ENCODE data around the gene ZSWIM8.
"Not testable (repeated sequence)": the region's sequence is repeated elsewhere in the genome, so short reads cannot be mapped to it uniquely, and the experiment has no call there.

ZSWIM8 gene

GRCh38 chr10:73824146-73824725 lies 38.8 kb downstream of the ZSWIM8 start:
- H3K36me3 ChIP-seq (ENCODE audit: control insufficient read depth, insufficient read depth, low read length), result peaks cover 62% of the 10 kb centered on the region
- no peaks in the 10 kb centered on the region for H3K4me1 ChIP-seq (ENCODE audit: control insufficient read depth, insufficient read depth, low read length, poor library complexity, severe bottlenecking)
- no peak overlapping the region for H3K27ac ChIP-seq (ENCODE audit: insufficient read depth, low read length, poor library complexity, severe bottlenecking)
- H3K4me3 ChIP-seq (ENCODE audit: insufficient read depth, low read depth, low read length, poor library complexity, severe bottlenecking), result no peak overlapping the region
- no peak for DNase-seq
- no peaks in the 10 kb centered on the region for H3K27me3 ChIP-seq (replicated peaks; ENCODE audit: control insufficient read depth, insufficient read depth, low read length, poor library complexity, severe bottlenecking)
- H3K9me3 ChIP-seq (ENCODE audit: control insufficient read depth, low read length), result no peaks in the 10 kb centered on the region

GRCh38 chr10:73827346-73828089 lies 42.1 kb downstream of the ZSWIM8 start:
- no peaks in the 10 kb centered on the region for H3K4me1 ChIP-seq (ENCODE audit: control insufficient read depth, insufficient read depth, low read length, poor library complexity, severe bottlenecking)
- H3K27me3 ChIP-seq (replicated peaks; ENCODE audit: control insufficient read depth, insufficient read depth, low read length, poor library complexity, severe bottlenecking), result no peaks in the 10 kb centered on the region
- H3K9me3 ChIP-seq (ENCODE audit: control insufficient read depth, low read length), result no peaks in the 10 kb centered on the region
- DNase-seq, result no peak
- H3K36me3 ChIP-seq (ENCODE audit: control insufficient read depth, insufficient read depth, low read length), result peaks cover 40% of the 10 kb centered on the region
- no peak overlapping the region for H3K27ac ChIP-seq (ENCODE audit: insufficient read depth, low read length, poor library complexity, severe bottlenecking)
- H3K4me3 ChIP-seq (ENCODE audit: insufficient read depth, low read depth, low read length, poor library complexity, severe bottlenecking), result no peak overlapping the region

GRCh38 chr10:73828161-73828560 lies 42.8 kb downstream of the ZSWIM8 start:
- no peaks in the 10 kb centered on the region for H3K4me1 ChIP-seq (ENCODE audit: control insufficient read depth, insufficient read depth, low read length, poor library complexity, severe bottlenecking)
- peaks cover 40% of the 10 kb centered on the region for H3K36me3 ChIP-seq (ENCODE audit: control insufficient read depth, insufficient read depth, low read length)
- no peak for DNase-seq
- no peaks in the 10 kb centered on the region for H3K27me3 ChIP-seq (replicated peaks; ENCODE audit: control insufficient read depth, insufficient read depth, low read length, poor library complexity, severe bottlenecking)
- H3K27ac ChIP-seq (ENCODE audit: insufficient read depth, low read length, poor library complexity, severe bottlenecking), result no peak overlapping the region
- no peak overlapping the region for H3K4me3 ChIP-seq (ENCODE audit: insufficient read depth, low read depth, low read length, poor library complexity, severe bottlenecking)
- H3K9me3 ChIP-seq (ENCODE audit: control insufficient read depth, low read length), result no peaks in the 10 kb centered on the region

- not testable (repeated sequence) for H3K27ac ChIP-seq (ENCODE audit: insufficient read depth, low read length, poor library complexity, severe bottlenecking); H3K9me3 ChIP-seq (ENCODE audit: control insufficient read depth, low read length); H3K27me3 ChIP-seq (replicated peaks; ENCODE audit: control insufficient read depth, insufficient read depth, low read length, poor library complexity, severe bottlenecking); H3K4me1 ChIP-seq (ENCODE audit: control insufficient read depth, insufficient read depth, low read length, poor library complexity, severe bottlenecking); H3K4me3 ChIP-seq (ENCODE audit: insufficient read depth, low read depth, low read length, poor library complexity, severe bottlenecking); DNase-seq
- peaks cover 33% of the 10 kb centered on the region for H3K36me3 ChIP-seq (ENCODE audit: control insufficient read depth, insufficient read depth, low read length)
Measured at GRCh38 chr10:73829090-73829489, 43.7 kb downstream of the ZSWIM8 start.

GRCh38 chr10:73836427-73836980 lies 51.1 kb downstream of the ZSWIM8 start:
- Histone ChIP-seq H3K4me1 (ENCODE audit: control insufficient read depth, insufficient read depth, low read length, poor library complexity, severe bottlenecking) (no peaks in the 10 kb centered on the region), H3K9me3 (ENCODE audit: control insufficient read depth, low read length) (no peaks in the 10 kb centered on the region), H3K27ac (ENCODE audit: insufficient read depth, low read length, poor library complexity, severe bottlenecking) (no peak overlapping the region), H3K4me3 (ENCODE audit: insufficient read depth, low read depth, low read length, poor library complexity, severe bottlenecking) (no peak overlapping the region), H3K36me3 (ENCODE audit: control insufficient read depth, insufficient read depth, low read length) (peaks cover 59% of the 10 kb centered on the region), H3K27me3 (replicated peaks; ENCODE audit: control insufficient read depth, insufficient read depth, low read length, poor library complexity, severe bottlenecking) (no peaks in the 10 kb centered on the region)
- DNase-seq, result no peak

- Histone ChIP-seq H3K9me3 (ENCODE audit: control insufficient read depth, low read length) (no peaks in the 10 kb centered on the region), H3K27ac (ENCODE audit: insufficient read depth, low read length, poor library complexity, severe bottlenecking) (peak overlapping the region; percentile 4), H3K4me1 (ENCODE audit: control insufficient read depth, insufficient read depth, low read length, poor library complexity, severe bottlenecking) (no peaks in the 10 kb centered on the region), H3K27me3 (replicated peaks; ENCODE audit: control insufficient read depth, insufficient read depth, low read length, poor library complexity, severe bottlenecking) (no peaks in the 10 kb centered on the region), H3K4me3 (ENCODE audit: insufficient read depth, low read depth, low read length, poor library complexity, severe bottlenecking) (no peak overlapping the region), H3K36me3 (ENCODE audit: control insufficient read depth, insufficient read depth, low read length) (peaks cover 65% of the 10 kb centered on the region)
- no peak for DNase-seq
Measured at GRCh38 chr10:73837072-73837471, 51.7 kb downstream of the ZSWIM8 start.

GRCh38 chr10:73838008-73838567 lies 52.7 kb downstream of the ZSWIM8 start:
- no peaks in the 10 kb centered on the region for H3K4me1 ChIP-seq (ENCODE audit: control insufficient read depth, insufficient read depth, low read length, poor library complexity, severe bottlenecking)
- peaks cover 75% of the 10 kb centered on the region for H3K36me3 ChIP-seq (ENCODE audit: control insufficient read depth, insufficient read depth, low read length)

GRCh38 chr10:73838827-73839226 lies 53.4 kb downstream of the ZSWIM8 start:
- H3K4me3 ChIP-seq (ENCODE audit: insufficient read depth, low read depth, low read length, poor library complexity, severe bottlenecking), result no peak overlapping the region
- H3K4me1 ChIP-seq (ENCODE audit: control insufficient read depth, insufficient read depth, low read length, poor library complexity, severe bottlenecking), result no peaks in the 10 kb centered on the region
- no peak overlapping the region for H3K27ac ChIP-seq (ENCODE audit: insufficient read depth, low read length, poor library complexity, severe bottlenecking)
- H3K9me3 ChIP-seq (ENCODE audit: control insufficient read depth, low read length), result no peaks in the 10 kb centered on the region
- no peaks in the 10 kb centered on the region for H3K27me3 ChIP-seq (replicated peaks; ENCODE audit: control insufficient read depth, insufficient read depth, low read length, poor library complexity, severe bottlenecking)
- peaks cover 82% of the 10 kb centered on the region for H3K36me3 ChIP-seq (ENCODE audit: control insufficient read depth, insufficient read depth, low read length)
- DNase-seq, result no peak

More at GRCh38 chr10:73838008-73838567, 52.7 kb downstream of the ZSWIM8 start:
- H3K27me3 ChIP-seq (replicated peaks; ENCODE audit: control insufficient read depth, insufficient read depth, low read length, poor library complexity, severe bottlenecking), result no peaks in the 10 kb centered on the region
- H3K9me3 ChIP-seq (ENCODE audit: control insufficient read depth, low read length), result no peaks in the 10 kb centered on the region
- H3K4me3 ChIP-seq (ENCODE audit: insufficient read depth, low read depth, low read length, poor library complexity, severe bottlenecking), result no peak overlapping the region
- H3K27ac ChIP-seq (ENCODE audit: insufficient read depth, low read length, poor library complexity, severe bottlenecking), result no peak overlapping the region
- no peak for DNase-seq

- Histone ChIP-seq H3K4me1 (ENCODE audit: control insufficient read depth, insufficient read depth, low read length, poor library complexity, severe bottlenecking) (no peaks in the 10 kb centered on the region), H3K27ac (ENCODE audit: insufficient read depth, low read length, poor library complexity, severe bottlenecking) (no peak overlapping the region), H3K4me3 (ENCODE audit: insufficient read depth, low read depth, low read length, poor library complexity, severe bottlenecking) (no peak overlapping the region), H3K9me3 (ENCODE audit: control insufficient read depth, low read length) (no peaks in the 10 kb centered on the region), H3K36me3 (ENCODE audit: control insufficient read depth, insufficient read depth, low read length) (peaks cover 88% of the 10 kb centered on the region), H3K27me3 (replicated peaks; ENCODE audit: control insufficient read depth, insufficient read depth, low read length, poor library complexity, severe bottlenecking) (no peaks in the 10 kb centered on the region)
- DNase-seq, result no peak
Measured at GRCh38 chr10:73839276-73839966, 54.0 kb downstream of the ZSWIM8 start.

GRCh38 chr10:73840056-73840402 lies 54.6 kb downstream of the ZSWIM8 start:
- Histone ChIP-seq H3K4me3 (ENCODE audit: insufficient read depth, low read depth, low read length, poor library complexity, severe bottlenecking) (no peak overlapping the region), H3K27me3 (replicated peaks; ENCODE audit: control insufficient read depth, insufficient read depth, low read length, poor library complexity, severe bottlenecking) (no peaks in the 10 kb centered on the region), H3K4me1 (ENCODE audit: control insufficient read depth, insufficient read depth, low read length, poor library complexity, severe bottlenecking) (no peaks in the 10 kb centered on the region), H3K9me3 (ENCODE audit: control insufficient read depth, low read length) (no peaks in the 10 kb centered on the region), H3K27ac (ENCODE audit: insufficient read depth, low read length, poor library complexity, severe bottlenecking) (no peak overlapping the region), H3K36me3 (ENCODE audit: control insufficient read depth, insufficient read depth, low read length) (peaks cover 93% of the 10 kb centered on the region)
- DNase-seq, result no peak

All from effector memory CD4-positive, alpha-beta T cell (primary cell).